GM19351 (cell line): ENCODE data around the gene OPCML.

Experiments used
- ATAC-seq: cut with Tn5 transposase; IDR thresholded peaks from one replicate; pipeline ENCODE4 v1.9.1; 2021; ENCODE audit warnings: mild to moderate bottlenecking, moderate library complexity; ENCODE audit not compliant: unreplicated experiment

Gene OPCML

DNA sequence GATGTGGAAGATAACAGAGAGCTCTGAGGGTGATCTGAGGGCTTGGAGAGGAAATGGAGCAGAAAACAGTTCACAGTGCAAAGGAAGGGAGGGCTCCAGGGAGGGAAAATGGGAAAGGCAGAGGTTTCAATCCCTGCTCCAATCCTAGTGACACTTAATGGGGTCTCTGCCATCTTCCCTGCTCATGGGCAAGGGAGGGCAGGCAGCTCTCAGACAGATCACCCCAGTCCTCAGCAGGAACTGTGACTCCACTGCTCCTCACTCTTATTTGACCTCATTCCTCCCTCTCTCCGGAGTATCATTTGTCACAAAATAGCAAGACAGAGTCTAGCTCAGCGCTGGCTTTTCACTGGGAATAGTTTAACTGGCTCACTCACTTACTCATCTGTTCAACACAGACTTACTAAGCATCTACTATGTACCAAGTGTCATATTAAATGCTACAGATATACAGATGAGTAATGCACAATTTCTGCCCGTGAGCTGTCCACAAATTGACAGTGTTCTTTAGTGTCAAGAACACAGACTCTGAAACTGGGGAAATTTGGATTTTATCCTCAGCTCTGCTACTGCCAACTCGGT, 817.4 kb downstream of the OPCML start:
- ATAC-seq: no peak

DNA sequence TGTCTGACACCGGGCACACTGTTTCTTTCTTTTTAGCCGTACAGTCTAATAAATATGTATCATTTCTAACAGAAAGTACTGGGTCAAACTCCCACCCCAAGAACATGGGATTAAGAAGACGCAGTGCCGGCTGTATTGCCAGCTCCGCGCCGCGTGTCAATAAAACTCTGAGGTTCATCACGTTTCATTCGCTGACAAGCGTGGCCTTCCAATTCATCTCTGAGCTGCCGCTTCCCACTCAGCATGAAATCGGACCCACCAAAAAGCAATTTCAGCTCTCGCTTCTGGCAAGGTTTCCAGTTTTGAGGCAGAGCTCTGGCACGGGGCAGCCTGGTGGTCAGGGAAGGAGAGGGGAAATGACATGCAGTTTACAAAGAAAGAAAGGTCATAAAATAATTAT, 819.8 kb downstream of the OPCML start:
- ATAC-seq: no peak

DNA sequence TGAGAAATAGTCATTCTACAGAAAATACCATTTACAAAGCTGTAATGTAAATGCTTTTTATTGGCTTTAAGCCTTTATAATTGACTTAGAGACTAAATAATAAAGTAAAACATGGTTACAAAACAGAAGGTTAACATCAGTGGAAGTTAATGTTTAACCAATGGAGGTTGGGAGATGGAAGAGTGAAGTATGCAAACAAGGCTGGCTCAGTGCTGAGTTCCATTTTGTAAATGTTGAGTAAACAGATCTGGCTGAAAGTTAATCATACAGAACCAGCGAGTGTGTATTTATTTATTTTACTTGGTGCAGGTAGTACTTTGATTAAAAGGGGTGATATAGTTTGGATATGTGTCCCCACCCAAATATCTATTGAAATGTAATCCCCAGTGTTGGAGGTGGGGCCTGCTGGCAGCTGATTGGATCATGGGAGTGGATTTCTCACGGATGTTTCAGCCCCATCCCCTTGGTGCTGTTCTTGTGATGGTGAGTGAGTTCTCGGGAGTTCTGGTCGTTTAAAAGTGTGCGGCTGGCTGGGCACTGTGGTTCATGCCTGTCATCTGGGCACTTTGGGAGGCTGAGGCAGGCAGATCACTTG, 827.4 kb downstream of the OPCML start:
- no peak for ATAC-seq

DNA sequence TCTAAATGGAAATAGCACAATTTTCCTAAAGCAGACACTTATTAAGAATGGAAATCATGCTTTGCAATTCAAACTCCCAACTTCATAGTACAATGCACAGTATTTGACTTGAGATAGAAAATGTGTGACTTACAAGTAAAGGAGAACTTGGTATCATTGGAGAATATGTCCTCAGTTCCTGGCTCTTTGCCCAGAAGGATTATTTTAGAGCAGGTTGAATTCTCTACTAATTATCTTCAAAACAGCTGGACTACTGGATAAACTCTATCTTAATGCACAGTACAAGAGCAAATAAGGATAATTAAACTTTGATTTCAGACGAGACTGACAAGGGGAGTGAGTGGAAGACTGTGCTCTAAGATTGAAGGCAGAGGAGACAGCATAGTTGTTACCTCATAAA, 839.4 kb downstream of the OPCML start:
- no peak for ATAC-seq

DNA sequence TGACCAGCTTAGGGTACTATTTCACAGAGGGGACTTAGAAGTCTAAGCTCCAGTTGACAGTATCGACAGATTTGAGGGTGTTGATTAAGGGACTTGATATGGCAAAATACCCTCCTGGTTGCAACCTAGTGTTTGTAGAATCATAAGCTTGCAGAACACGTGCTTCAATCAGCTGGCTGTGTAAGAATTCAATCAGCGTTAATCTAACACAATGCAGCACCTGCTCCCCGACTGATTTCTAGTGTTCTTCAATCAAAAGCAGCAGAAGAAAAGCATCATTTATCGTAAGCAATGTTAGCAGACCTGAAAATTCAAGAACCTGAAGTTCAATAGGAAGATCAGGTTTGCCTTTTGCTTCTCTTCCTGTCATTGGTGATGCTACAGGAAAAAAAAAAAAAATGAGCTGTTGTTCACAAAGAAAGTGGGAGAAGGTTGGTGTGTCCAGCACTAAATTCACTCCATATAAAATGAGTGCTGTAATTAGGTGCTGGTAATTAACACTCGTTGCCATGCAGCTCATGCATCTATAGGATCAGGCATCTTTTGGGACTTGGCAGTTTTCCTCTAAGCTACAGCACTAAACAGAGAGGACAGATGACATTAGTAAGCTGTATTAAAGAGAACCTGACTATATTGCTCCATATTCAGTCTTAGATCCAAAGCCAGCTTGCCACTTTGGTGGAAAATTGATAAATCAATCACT, 840.3 kb downstream of the OPCML start:
- ATAC-seq: no peak

DNA sequence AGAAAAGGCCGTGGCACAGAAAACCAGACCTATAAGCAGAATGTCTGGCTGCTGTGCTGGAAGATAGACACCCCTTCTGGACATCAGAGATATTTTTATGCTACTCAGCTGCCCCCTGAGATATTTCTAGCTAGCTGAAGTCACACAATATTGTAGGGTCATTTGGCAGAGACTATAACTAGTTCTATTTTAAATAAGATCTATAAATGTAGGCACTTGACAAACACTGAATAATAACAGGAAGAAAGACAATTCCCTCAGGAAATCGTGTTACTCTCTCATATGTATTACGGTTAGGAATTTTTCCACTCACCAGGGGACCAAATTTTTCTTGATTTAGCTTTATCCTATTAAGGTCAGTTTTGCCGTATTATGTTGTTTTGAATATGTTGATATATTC, 845.4 kb downstream of the OPCML start:
- ATAC-seq: no peak

DNA sequence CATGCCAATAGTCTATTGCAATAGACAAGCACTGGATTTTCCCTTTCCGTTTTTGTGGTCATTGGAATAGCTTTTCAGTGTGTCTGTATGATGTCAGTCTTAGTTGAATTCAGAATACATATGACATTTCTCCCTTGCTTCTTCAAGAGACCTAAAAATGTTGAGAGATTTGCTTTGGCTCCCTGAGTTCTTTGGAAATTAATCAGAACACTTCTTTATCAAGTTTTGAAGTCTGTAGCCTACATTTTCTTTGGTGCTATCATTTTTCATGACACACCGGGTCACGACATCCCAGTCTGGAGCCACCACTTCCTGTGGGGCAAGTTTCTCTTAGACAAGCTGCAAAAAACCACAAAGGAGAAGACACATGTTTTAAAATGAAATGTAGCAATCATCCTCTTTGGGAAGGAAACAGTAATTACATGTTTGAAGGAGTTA, 847.1 kb downstream of the OPCML start:
- ATAC-seq: no peak

DNA sequence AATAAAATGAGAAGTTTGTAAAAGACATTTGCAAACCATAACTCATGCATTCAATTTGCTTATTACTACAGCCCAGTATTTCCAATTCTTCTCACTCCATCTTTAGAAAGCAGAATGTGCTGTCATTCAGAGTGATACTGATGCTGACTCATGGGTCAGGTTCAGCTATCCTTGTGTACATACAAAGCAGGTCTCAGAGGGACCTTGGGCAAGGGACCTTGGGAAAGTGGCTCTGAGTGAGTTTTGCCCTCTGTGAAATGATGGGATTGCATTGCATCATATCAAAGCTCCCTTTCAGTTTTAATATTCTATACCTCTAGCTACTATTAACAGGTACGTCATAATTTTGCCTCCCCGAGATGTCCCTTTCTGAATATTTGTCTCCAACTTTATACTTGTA, 848.7 kb downstream of the OPCML start:
- no peak for ATAC-seq

DNA sequence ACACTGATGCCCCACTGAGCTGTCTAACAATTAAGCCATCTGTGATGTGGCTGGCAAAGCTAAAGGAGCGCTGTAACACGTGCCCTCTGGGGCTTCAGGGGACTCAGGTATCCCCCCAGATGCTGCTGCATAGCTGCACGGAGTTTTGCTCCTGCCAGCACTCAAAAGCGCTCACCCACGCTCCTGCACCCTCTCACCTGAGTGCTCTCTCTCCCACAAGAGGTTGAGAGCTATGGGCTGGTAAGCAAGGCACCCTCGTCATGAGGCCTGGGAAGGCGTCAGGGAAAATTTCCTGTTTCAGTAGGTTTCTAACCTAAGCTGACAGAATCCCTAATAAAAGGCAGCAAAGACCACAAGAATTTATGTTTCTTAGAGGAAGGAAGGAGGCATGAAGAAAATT, 850.3 kb downstream of the OPCML start:
- no peak for ATAC-seq

DNA sequence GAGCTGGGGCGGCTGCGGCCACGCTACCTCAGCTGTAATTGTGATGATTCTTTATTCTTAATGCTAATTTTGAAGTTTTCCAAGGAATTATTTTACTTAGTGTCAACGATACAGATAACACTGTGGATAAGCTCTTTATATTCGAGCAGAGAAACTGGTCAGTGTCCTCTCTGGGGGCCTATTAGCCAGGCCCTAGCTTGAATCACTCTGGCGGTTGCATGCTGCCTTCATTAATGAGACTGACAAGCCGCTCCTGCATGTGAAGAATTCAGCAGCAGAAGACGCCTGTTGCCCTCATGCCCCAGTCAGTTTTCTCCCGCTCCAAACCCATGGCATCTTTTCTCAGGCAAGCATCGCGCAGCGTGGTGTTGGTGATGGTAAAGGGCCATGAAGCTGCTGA, 851.7 kb downstream of the OPCML start:
- no peak for ATAC-seq

DNA sequence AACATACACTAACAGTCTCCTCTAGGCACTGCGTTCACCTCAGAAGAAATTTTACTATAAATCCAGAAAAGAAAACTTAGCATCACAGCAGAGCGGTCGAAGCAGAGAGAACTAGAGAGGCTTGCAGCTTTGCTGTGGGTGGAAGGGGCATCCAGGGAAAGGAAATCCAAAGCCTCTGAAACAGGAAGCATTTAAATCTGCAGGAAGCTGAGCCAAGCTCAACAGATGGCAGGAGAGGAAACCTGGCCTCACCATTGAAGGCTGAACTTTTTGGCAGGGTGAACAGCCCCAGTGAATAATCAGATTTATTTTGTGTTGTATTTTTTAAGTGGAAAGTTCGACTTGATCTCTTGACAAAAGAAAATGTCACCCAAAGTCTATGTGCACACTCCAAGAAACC, 858.1 kb downstream of the OPCML start:
- no peak for ATAC-seq

DNA sequence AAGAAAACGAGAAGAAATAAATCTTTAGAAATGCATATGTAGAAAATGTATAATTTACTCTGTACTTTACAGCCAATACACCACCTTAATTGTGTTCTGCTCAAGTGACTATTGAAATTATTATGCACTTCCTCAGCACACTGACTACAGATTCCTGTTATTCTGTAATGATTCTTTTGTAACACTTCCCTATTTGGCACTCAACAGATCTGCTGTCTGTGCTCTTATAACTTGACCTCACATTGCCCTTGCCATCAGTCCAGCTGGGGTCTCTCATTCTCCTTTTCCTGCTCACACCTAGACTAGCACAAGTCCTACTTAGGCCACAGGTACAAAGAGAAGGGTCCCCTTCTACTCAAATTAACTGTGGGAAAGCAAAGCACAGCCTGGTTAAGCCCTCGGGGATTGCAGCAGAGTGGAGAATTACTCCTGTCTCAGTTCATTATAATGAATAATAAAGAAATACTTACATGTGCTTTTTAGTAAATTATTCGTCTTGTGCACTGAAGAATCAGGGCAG, 860.4 kb downstream of the OPCML start:
- ATAC-seq: no peak

DNA sequence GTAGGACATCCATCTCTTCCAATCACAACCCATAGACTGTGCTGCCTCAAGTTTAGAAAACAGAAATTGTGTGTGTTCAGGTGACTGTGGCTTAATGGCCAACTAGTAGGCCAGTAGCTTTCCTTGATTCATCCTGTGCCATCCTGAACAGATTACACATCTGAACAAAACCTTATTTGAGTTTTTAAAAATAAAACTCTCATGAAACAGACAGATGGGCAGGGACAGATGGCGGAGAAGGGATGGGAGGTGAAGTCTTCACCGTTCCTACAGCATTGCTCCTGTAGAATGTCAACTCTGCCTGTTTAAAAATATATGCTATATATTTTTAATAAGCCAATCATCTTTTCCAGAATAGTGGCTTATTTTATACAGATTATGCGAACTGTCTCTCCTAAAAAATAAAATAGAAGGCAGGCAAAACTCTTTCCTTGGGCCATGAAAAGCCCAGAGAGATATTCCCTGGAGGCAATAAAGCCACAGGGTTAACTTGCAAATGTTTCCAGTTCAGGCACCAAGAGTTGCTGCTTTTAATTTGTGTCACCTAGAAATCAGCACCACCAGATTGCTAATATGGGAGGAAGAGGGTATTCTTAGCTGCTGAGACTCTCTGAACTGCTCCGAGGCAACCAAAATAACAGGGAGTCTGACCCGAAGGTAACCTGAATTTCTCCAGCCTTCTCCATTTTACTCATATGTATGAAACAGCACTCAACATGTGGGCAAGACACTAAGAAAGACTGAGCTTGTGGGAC, 861.2 kb downstream of the OPCML start:
- no peak for ATAC-seq

DNA sequence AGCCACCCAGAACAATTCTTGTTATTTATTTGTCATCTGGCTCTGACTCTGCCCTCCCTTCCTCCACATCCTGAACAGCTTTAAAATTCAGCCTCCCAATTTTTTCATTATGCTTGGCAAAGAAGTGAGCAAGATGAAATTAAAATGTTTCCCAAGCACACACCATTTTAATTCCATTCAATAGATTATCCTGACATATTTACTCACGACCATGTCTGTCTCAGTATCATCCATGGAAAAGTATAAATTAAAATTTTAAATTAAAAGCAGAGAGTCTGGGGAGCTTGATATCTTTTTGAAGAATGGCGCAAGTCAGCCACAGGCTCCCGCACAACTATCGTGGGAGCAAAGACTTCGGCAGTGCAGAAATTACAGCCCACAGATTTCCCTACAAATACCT, 862.4 kb downstream of the OPCML start:
- no peak for ATAC-seq

DNA sequence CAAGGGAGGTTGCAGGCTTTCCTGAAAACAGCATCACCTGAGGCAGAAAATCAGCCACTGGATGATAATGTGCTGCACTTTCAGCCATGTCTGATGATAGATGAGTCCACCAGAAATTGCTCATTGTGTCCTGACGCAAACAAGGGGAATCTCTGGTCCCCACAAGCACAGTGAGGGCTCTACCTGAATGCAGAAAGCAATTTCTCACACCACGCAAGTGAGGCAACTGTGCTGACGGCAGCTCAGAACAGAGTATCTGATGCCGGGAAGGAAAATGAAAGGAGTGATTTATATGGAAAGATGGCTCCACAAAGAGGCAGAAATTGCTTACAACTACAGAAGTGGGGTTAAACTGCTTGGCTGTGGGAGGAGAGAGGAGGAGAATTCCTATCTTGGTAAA, 867.1 kb downstream of the OPCML start:
- ATAC-seq: no peak

DNA sequence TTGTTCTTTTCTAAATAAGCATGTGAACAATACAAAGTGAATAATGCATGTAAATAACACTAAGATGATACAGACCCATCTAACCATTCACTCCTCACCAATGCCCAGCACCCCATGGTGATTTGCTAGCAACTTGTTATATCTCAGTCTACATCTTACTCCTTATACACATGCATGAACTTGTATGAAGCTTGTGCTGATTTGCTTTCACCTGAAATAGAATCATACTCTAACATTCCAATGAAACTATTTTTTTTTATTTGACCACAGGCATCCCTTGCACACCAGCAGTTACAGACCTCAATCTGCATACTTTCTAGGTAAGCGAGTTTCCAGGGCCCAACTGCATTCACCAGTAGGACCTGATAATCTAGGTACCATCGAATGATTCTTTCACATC, 873.6 kb downstream of the OPCML start:
- no peak for ATAC-seq

DNA sequence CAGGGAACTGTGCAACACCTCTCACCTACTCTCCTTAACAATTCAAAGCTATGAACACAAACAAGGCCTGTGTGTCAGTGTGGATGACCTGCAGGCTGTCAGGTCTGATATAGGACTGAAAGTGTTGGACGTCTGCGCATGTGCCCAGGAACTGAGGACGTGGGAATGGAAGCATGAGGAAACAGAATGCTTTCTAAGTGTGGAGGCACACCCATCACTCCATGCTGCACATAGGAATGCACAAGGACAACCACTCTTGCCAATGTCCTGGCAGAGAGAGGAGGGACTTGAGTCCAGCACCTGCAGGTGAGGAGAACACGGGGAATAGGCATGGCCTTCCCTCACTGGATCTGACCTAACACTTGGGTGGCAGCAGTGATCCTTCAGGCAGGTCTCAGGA, 874.3 kb downstream of the OPCML start:
- no peak for ATAC-seq

DNA sequence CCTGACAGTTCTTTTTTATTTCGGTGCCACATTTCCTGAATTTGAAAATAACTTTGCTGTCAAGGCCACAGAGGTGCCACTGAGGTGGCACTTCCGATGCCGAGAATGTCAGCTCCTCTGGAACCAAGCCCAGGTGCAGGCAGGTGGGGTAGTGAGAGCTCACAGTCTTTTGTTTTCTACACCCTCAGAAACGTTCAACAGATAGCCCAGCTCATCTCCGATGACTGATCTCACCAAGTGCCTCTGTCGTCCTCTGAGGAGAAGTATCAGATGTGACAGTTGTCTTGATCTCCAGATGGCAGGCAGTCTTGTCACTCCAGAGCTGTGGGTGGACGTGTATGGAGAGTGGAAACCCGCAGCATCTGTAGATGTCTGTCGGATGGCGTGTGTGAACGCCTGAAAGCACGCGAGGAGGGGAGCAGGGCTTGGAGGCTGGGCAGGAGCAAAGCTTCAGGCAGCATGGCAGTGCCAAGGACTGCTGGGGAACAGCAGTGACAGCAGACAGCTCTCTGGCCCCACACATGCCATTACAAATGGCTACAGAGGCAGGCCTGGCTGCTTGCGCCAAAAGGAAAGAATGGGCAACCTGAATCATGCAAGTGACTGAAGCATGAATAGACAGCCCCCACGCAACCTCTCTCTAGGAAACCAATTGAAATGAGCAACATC, 877.0 kb downstream of the OPCML start:
- no peak for ATAC-seq

DNA sequence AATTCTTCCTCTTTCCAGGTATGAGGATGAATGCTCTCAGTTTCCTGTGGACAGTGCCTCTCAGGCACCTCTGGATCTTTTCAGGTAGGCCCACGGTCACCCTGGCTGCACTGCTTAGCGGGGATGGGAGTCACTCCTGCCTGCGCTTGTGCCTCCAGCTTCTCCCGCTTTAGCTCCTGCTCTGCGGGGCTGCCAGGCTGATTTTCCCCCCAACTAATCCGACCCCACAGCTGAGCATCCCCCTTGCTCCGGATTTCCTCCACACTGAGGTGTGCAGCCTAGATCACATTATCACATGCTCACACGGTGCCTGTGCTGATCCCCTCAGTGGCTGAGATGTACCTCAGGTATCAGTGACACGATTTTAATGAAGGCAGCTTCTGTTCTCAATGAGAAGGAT, 879.1 kb downstream of the OPCML start:
- no peak for ATAC-seq

DNA sequence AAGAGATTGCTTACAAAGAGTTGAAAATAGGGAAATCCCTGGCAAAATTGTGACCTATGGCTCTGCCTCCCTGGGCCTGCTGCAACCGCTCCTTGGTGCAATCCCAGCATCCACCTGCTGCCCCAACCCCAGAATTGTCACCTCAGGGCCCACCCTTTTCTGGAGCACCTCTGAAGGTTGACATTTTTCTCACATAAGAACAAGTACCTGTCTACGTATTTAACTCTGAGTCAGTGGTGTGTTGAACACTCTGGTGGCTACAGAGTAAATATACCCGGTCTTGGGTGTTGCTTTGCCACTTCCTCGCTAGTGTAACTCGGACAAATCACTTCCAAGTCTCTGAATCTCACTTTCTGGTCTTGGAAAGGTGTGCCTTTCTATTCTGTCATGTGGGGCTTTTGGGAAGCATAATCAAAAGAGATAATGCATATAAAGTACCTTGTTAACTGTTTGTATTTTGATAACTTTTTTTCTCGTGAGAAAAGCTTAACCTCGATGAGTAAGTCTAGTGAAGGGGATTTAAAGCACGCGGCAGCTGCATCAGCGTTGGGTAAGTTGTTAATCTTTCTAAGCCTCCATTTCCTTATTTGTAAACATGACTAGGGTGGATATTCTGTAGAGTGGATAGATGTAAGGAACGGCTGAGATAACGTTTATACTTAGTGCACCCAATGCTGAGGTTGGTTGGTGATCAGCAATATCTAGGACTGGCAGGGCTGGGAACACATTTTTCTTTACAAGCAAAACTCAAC, 881.2 kb downstream of the OPCML start:
- no peak for ATAC-seq
